ENCODE measurements around the gene BICDL2.

GRCh38 chr16:3074860-3075522 lies 38.2 kb upstream of the BICDL2 start:
- no peak for TF ChIP-seq CTCF (conservative IDR thresholded peaks at IDR 0.05 in 1 of 2, IDR thresholded peaks at IDR 0.05 in 1 of 2; ENCODE audit: low read depth in 1 of 2, low read length in 2 of 2)
- TF ChIP-seq EZH2 (IDR thresholded peaks at IDR 0.05; ENCODE audit: low read length, missing control alignments), result no peak

Data from fibroblast of lung (primary cell).